Chondrocyte (in vitro differentiated cells): ENCODE data around the gene PCNX2. TPM values are rescaled to one million over a fixed set of nuclear protein-coding genes. Genes with fewer than 3 reads are reported as not detected.

ENCODE experiments used
- DNase-seq: peaks from one replicate; pipeline ENCODE4 v3.0.0; 2021; ENCODE audit warnings: mixed read lengths, low spot score
- H3K27ac Mint-ChIP-seq: one replicate; pipeline ENCODE4 v1.8.0; 2021; ENCODE audit warnings: mild to moderate bottlenecking, moderate library complexity, mixed read lengths; ENCODE audit not compliant: unreplicated experiment
- H3K27me3 Mint-ChIP-seq: 2 replicates; pipeline ENCODE4 v1.8.0; 2021; ENCODE audit warnings: low read depth, mixed read lengths
- H3K36me3 Mint-ChIP-seq: 2 replicates; pipeline ENCODE4 v1.8.0; 2021; ENCODE audit warnings: low read depth, mixed read lengths
- H3K4me1 Mint-ChIP-seq: 2 replicates; pipeline ENCODE4 v1.8.0; 2021; ENCODE audit warnings: low read depth, mild to moderate bottlenecking, mixed read lengths
- H3K4me3 Mint-ChIP-seq: one replicate; pipeline ENCODE4 v1.8.0; 2021; ENCODE audit warnings: mild to moderate bottlenecking, moderate library complexity, mixed read lengths; ENCODE audit not compliant: unreplicated experiment
- H3K9me3 Mint-ChIP-seq: 2 replicates; pipeline ENCODE4 v1.8.0; 2021; ENCODE audit warnings: low read depth, mixed read lengths
- total RNA-seq: library from RNA; stranded (reverse); gene quantifications from 3 replicates; pipeline ENCODE4 v1.2.1, GENCODE V29; 2021
- TF ChIP-seq, protein P1 (sequence below): fragments of 200-600 bp; sonication (generic); IDR thresholded peaks from 2 replicates; pipeline ENCODE4 v1.5.0; 2021; ENCODE audit warnings: antibody characterized with exemption, mild to moderate bottlenecking, moderate library complexity

The PCNX2 gene
- total RNA-seq, 1 donor from 2014 or later = 9.5 TPM

- Mint-ChIP-seq H3K4me1 (peaks cover 8% of the 10 kb centered on the region), H3K4me3 (no peak overlapping the region), H3K9me3 (no peaks in the 10 kb centered on the region), H3K27ac (no peak overlapping the region), H3K27me3 (peaks cover 32% of the 10 kb centered on the region), H3K36me3 (no peaks in the 10 kb centered on the region)
- DNase-seq = no peak
- TF ChIP-seq, protein P1, sequence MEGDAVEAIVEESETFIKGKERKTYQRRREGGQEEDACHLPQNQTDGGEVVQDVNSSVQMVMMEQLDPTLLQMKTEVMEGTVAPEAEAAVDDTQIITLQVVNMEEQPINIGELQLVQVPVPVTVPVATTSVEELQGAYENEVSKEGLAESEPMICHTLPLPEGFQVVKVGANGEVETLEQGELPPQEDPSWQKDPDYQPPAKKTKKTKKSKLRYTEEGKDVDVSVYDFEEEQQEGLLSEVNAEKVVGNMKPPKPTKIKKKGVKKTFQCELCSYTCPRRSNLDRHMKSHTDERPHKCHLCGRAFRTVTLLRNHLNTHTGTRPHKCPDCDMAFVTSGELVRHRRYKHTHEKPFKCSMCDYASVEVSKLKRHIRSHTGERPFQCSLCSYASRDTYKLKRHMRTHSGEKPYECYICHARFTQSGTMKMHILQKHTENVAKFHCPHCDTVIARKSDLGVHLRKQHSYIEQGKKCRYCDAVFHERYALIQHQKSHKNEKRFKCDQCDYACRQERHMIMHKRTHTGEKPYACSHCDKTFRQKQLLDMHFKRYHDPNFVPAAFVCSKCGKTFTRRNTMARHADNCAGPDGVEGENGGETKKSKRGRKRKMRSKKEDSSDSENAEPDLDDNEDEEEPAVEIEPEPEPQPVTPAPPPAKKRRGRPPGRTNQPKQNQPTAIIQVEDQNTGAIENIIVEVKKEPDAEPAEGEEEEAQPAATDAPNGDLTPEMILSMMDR = no peak
Measured at GRCh38 chr1:233326319-233326718, 30.8 kb upstream of the PCNX2 start.

DNA sequence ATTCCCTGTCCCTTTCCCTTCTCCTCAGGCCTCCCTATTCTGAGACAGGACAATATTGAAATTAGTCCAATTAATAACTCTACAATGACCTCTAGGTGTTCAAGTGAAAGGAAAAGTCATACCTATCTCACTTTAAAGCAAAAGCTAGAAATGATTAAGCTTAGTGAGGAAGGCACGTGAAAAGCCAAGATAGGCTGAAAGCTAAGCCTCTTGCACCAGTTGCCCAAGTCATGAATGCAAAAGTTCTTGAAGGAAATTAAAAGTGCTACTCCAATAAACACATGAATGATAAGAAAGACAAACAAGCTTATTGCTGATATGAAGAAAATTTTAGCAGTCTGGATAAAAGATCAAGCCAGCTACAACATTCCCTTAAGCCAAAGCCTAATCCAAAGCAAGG, 28.2 kb upstream of the PCNX2 start:
- peaks cover 4% of the 10 kb centered on the region for H3K4me1 Mint-ChIP-seq
- H3K27ac Mint-ChIP-seq = no peak overlapping the region
- H3K9me3 Mint-ChIP-seq = no peaks in the 10 kb centered on the region
- no peak for DNase-seq
- TF ChIP-seq, protein P1 = no peak
- no peak overlapping the region for H3K4me3 Mint-ChIP-seq
- peaks cover 2% of the 10 kb centered on the region for H3K36me3 Mint-ChIP-seq
- H3K27me3 Mint-ChIP-seq = peaks cover 32% of the 10 kb centered on the region

GRCh38 chr1:233320023-233320422, 24.5 kb upstream of the PCNX2 start:
- TF ChIP-seq, protein P1 = no peak
- H3K4me3 Mint-ChIP-seq = no peak overlapping the region
- H3K36me3 Mint-ChIP-seq = peaks cover 2% of the 10 kb centered on the region
- H3K27ac Mint-ChIP-seq = no peak overlapping the region
- no peaks in the 10 kb centered on the region for H3K4me1 Mint-ChIP-seq
- no peak for DNase-seq
- no peaks in the 10 kb centered on the region for H3K9me3 Mint-ChIP-seq
- peaks cover 51% of the 10 kb centered on the region for H3K27me3 Mint-ChIP-seq

DNA sequence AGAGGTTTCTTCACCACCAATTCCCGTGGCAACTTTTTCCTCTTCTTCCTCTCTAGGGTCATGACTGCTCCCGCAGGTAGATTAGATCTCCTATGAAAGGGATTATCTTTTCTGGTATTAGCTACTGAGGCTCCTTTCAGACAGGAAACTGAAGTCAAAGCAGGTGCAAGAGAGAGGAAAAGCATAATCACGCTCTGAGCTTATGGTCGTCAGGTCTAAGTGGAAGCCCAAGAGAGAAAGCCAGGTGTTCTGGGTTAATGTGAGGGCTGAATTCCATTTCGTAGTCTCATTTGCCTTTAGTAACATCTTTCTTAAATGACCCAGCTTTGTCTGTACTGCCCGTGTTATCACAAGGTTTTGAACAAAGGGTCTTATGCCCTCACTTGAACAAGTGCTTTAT, 23.7 kb upstream of the PCNX2 start:
- Mint-ChIP-seq H3K4me1 (no peaks in the 10 kb centered on the region), H3K27ac (no peak overlapping the region), H3K36me3 (peaks cover 2% of the 10 kb centered on the region), H3K27me3 (peaks cover 54% of the 10 kb centered on the region), H3K9me3 (no peaks in the 10 kb centered on the region), H3K4me3 (no peak overlapping the region)
- TF ChIP-seq, protein P1 = no peak
- no peak for DNase-seq

- Mint-ChIP-seq H3K9me3 (no peaks in the 10 kb centered on the region), H3K27me3 (peaks cover 52% of the 10 kb centered on the region)
Measured at GRCh38 chr1:233316473-233316872, 20.9 kb upstream of the PCNX2 start.

More at GRCh38 chr1:233316473-233316872, 20.9 kb upstream of the PCNX2 start:
- DNase-seq = no peak
- Mint-ChIP-seq H3K4me3 (no peak overlapping the region), H3K36me3 (peaks cover 2% of the 10 kb centered on the region), H3K4me1 (no peaks in the 10 kb centered on the region), H3K27ac (no peak overlapping the region)
- TF ChIP-seq, protein P1 = no peak
